IMR-90 (cell line): ENCODE data around the gene PRCD. TPM values are rescaled to one million over a fixed set of nuclear protein-coding genes. Genes with fewer than 3 reads are reported as not detected.
A peak's percentile ranks its signal among the peaks of the same experiment; 100 is the strongest.

Experiments used
- ATAC-seq: fragments of 200-7000 bp; cut with Tn5 transposase; 2 replicates; pipeline ENCODE4 v1.9.1; 2020; ENCODE audit warnings: low read depth, mild to moderate bottlenecking, moderate library complexity
- BruUV-seq: library from RNA; stranded (reverse); fragments of 400-500 nt; replicated peaks from 2 replicates; lab custom pipeline; 2021; lab: Mats Ljungman, UMichigan
- CTCF ChIA-PET: fragments of 300-600 bp; formaldehyde crosslinking; extraction: SDS; loops from one replicate; lab custom pipeline; 2021; ENCODE audit warnings: antibody characterized with exemption; lab: Yijun Ruan, JAX
- POLR2A ChIA-PET: fragments of 300-600 bp; sonication (Branson Sonifier 250); formaldehyde crosslinking; loops from one replicate; lab custom pipeline; 2022; ENCODE audit warnings: antibody characterized with exemption; ENCODE audit not compliant: unreplicated experiment; lab: Charles Lee
- DNase-seq: peaks from one replicate; pipeline ENCODE4 v3.0.0; 2013
- H2AFZ ChIP-seq: replicated peaks from 2 replicates; pipeline ENCODE3; 2013; ENCODE audit warnings: low read length, mild to moderate bottlenecking; ENCODE audit not compliant: poor library complexity
- H2AK5ac ChIP-seq: 2 replicates; pipeline ENCODE4 v1.6.1; 2013; ENCODE audit warnings: low read depth, low read length, inconsistent platforms
- H2AK9ac ChIP-seq: replicated peaks from 2 replicates; pipeline ENCODE3; 2013; ENCODE audit warnings: mild to moderate bottlenecking, low read depth, low read length, moderate library complexity; ENCODE audit not compliant: poor library complexity
- H2BK120ac ChIP-seq: 2 replicates; pipeline ENCODE4 v1.6.1; 2013; ENCODE audit warnings: low read depth, low read length, inconsistent platforms
- H2BK15ac ChIP-seq: 3 replicates; pipeline ENCODE4 v1.6.1; 2013; ENCODE audit warnings: low read depth, low read length, inconsistent platforms
- H2BK20ac ChIP-seq: 2 replicates; pipeline ENCODE4 v1.6.1; 2013; ENCODE audit warnings: low read depth, mild to moderate bottlenecking, inconsistent platforms, low read length, moderate library complexity
- H2BK5ac ChIP-seq: 2 replicates; pipeline ENCODE4 v1.6.1; 2013; ENCODE audit warnings: mild to moderate bottlenecking, low read depth, low read length, inconsistent platforms; ENCODE audit not compliant: poor library complexity, severe bottlenecking
- H3K14ac ChIP-seq: replicated peaks from 2 replicates; pipeline ENCODE4 v1.6.1; 2013; ENCODE audit warnings: low read depth, low read length, inconsistent platforms
- H3K18ac ChIP-seq: 2 replicates; pipeline ENCODE4 v1.6.1; 2013; ENCODE audit warnings: low read depth, low read length, control low read depth
- H3K23ac ChIP-seq: 2 replicates; pipeline ENCODE4 v1.6.1; 2013; ENCODE audit warnings: low read depth, low read length, inconsistent platforms
- H3K27ac ChIP-seq: 2 replicates; pipeline ENCODE4 v1.5.1; 2013; ENCODE audit warnings: mild to moderate bottlenecking, control low read depth, low read length; ENCODE audit not compliant: insufficient read depth
- H3K27me3 ChIP-seq: 2 replicates; pipeline ENCODE4 v1.6.1; 2013; ENCODE audit warnings: low read length; ENCODE audit not compliant: control insufficient read depth, insufficient read depth
- H3K36me3 ChIP-seq: 2 replicates; pipeline ENCODE4 v1.6.1; 2013; ENCODE audit warnings: low read length, mixed read lengths; ENCODE audit not compliant: control insufficient read depth, insufficient read depth
- H3K4ac ChIP-seq: 2 replicates; pipeline ENCODE4 v1.6.1; 2013; ENCODE audit warnings: low read depth, low read length, inconsistent platforms
- H3K4me1 ChIP-seq: 2 replicates; pipeline ENCODE4 v1.6.1; 2013; ENCODE audit warnings: low read length, mixed read lengths; ENCODE audit not compliant: control insufficient read depth, insufficient read depth
- H3K4me2 ChIP-seq: 2 replicates; pipeline ENCODE4 v1.6.1; 2013; ENCODE audit warnings: low read depth, mild to moderate bottlenecking, control low read depth, low read length, moderate library complexity
- H3K4me3 ChIP-seq: 2 replicates; pipeline ENCODE4 v1.5.1; 2013; ENCODE audit warnings: low read depth, mild to moderate bottlenecking, control low read depth, low read length, moderate library complexity; ENCODE audit not compliant: insufficient read depth
- H3K56ac ChIP-seq: 2 replicates; pipeline ENCODE4 v1.6.1; 2013; ENCODE audit warnings: low read length, inconsistent platforms; ENCODE audit not compliant: insufficient read depth; ENCODE audit errors: extremely low read depth
- H3K79me1 ChIP-seq, 2 experiments: 2 replicates each; pipeline ENCODE4 v1.6.1; 2013; ENCODE audit warnings: low read length in 2 of 2, inconsistent platforms in 1 of 2, low read depth in 1 of 2
- H3K9ac ChIP-seq: 2 replicates; pipeline ENCODE4 v1.6.1; 2013; ENCODE audit warnings: low read depth, low read length, control low read depth
- H3K9me1 ChIP-seq: 2 replicates; pipeline ENCODE4 v1.6.1; 2013; ENCODE audit warnings: low read length, inconsistent platforms; ENCODE audit not compliant: insufficient read depth
- H3K9me3 ChIP-seq: 2 replicates; pipeline ENCODE4 v1.6.1; 2013; ENCODE audit warnings: low read length; ENCODE audit not compliant: control insufficient read depth, insufficient read depth
- H4K20me1 ChIP-seq: 2 replicates; pipeline ENCODE4 v1.6.1; 2013; ENCODE audit warnings: low read length, inconsistent platforms; ENCODE audit not compliant: insufficient read depth
- H4K5ac ChIP-seq: 2 replicates; pipeline ENCODE4 v1.6.1; 2013; ENCODE audit warnings: mild to moderate bottlenecking, low read depth, low read length, control low read depth
- H4K8ac ChIP-seq, 2 experiments: 2 replicates each; pipeline ENCODE4 v1.6.1; 2013; ENCODE audit warnings: low read depth in 2 of 2, low read length in 2 of 2, control low read depth in 1 of 2, inconsistent platforms in 1 of 2
- H4K91ac ChIP-seq: 2 replicates; pipeline ENCODE4 v1.6.1; 2013; ENCODE audit warnings: low read depth, low read length, inconsistent platforms; ENCODE audit not compliant: insufficient read depth
- CHD1 ChIP-seq: IDR thresholded peaks from 2 replicates; pipeline ENCODE4 v1.6.1; 2012; ENCODE audit warnings: low read depth, low read length, improper control_type of control experiment
- ELK1 ChIP-seq: fragments of 150-350 bp; IDR thresholded peaks from 2 replicates; pipeline ENCODE4 v1.6.1; 2016; ENCODE audit warnings: low read depth, mild to moderate bottlenecking, low read length, moderate library complexity, borderline replicate concordance
- RFX5 ChIP-seq: IDR thresholded peaks from 2 replicates; pipeline ENCODE4 v1.8.0; 2012; ENCODE audit warnings: low read depth, mild to moderate bottlenecking, low read length, moderate library complexity
- WGBS, 2 experiments: methylation state at CpG; one replicate each; pipeline versions ENCODE4 v1.1.5 to v1.1.7; 2013; ENCODE audit warnings: missing lambda C conversion rate in 2 of 2; ENCODE audit not compliant: insufficient read length in 1 of 2; ENCODE audit errors: extremely low coverage in 2 of 2; 5-methylcytosine and 5-hydroxymethylcytosine counted together
- dilution Hi-C: fragments of 300-500 bp; cut with HindIII; formaldehyde crosslinking; loops from one replicate; pipeline ENCODE4 v1.14.3; 2018; ENCODE audit warnings: low sequenced_read_pairs; ENCODE audit not compliant: unreplicated experiment
- in situ Hi-C: fragments of 300-500 bp; cut with MboI; formaldehyde crosslinking; loops from 3 replicates; pipeline ENCODE4 v1.14.3; 2019; ENCODE audit warnings: low sequenced_read_pairs, inconsistent platforms, mixed read lengths
- intact Hi-C: fragments of 100-400 bp; cut with micrococcal nuclease; formaldehyde crosslinking; loops from 2 replicates; pipeline ENCODE4 v1.10.0; 2022
- polyA plus RNA-seq, 3 experiments: library from polyadenylated mRNA; depleted of rRNA; stranded (reverse); fragments of >200 nt; gene quantifications; 2 replicates each; pipeline ENCODE4 v1.2.3, GENCODE V29; 2012; ENCODE audit warnings: low replicate concordance in 1 of 3
- total RNA-seq: library from RNA; depleted of rRNA; stranded (reverse); fragments of >200 nt; gene quantifications from 2 replicates; pipeline ENCODE4 v1.2.3, GENCODE V29; 2012

Gene PRCD
- total and polyA plus RNA-seq, 2 of the 4 experiments (the other 2 are of a cell fraction), result 0.32 TPM; not detected in 1

DNA sequence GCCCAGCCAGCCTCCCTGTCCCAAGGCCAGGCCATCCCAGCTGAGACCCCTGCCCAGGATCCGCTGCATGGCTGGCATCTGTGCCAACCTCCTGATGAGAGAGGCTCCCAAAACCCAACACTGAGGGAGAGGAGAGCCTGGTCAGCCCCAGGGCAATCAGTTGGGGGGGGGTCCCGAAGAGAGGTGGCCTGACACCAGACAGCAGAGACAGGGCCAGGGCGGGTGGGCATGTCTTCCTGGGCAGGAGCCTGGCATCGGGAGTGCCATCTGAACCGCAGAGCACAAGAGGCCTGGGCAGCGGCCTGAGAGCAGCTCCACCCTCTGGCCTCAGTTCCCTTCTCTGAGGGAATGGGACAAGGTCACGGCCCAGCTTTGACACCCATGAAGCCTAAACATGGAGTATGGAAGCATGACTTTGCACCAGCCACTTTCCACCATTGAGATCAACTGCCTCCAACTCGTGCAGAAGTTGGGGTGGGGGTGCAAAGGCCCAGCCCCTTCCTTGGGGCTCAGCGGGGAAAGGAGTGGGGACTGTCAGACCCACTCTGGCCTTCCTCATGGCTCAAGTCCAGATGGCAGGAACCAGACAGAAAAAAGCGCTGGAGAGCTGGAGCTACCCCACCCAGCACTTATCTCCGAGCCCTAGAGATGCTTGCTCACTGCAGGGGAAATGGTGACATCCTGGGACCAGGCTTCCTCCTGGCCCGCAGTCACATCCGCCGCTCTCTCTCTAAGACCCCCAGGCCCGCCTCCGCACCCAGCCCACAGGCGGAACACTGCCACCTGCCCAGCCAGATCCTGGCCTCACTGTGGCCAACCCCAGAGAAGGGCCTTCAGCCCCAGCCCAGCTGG lies 48.3 kb upstream of the PRCD start:
- TF ChIP-seq ELK1, result no peak
- no peak for TF ChIP-seq RFX5
- TF ChIP-seq CHD1, result no peak
- no peaks in the 10 kb centered on the region for H4K20me1 ChIP-seq
- dilution Hi-C loops, result no loop called here
- no peak overlapping the region for H3K4ac ChIP-seq
- H3K27me3 ChIP-seq, result no peaks in the 10 kb centered on the region
- H3K9me1 ChIP-seq, result no peaks in the 10 kb centered on the region; the same call in 1 of the 2 replicates
- no peak overlapping the region for H3K18ac ChIP-seq
- no peak overlapping the region for H3K9ac ChIP-seq
- no peak overlapping the region for H2BK15ac ChIP-seq
- in situ Hi-C loops, result no loop called here
- H3K79me1 ChIP-seq, result peaks cover 0 to 5% of the 10 kb centered on the region in 2 experiments; a peak in 2 of 4 replicates
- WGBS, 2 experiments, result 82% methylated on average over 6 of the region's 17 CpGs; no CpG with 5 or more reads in 1 of the 2 experiments
- H2AFZ ChIP-seq, result no peak overlapping the region
- H3K4me2 ChIP-seq, result no peak overlapping the region
- no peak overlapping the region for H4K8ac ChIP-seq
- H2AK5ac ChIP-seq, result peak overlapping the region; percentile 20; the same call in 1 of the 2 replicates
- H3K23ac ChIP-seq, result no peak overlapping the region
- ATAC-seq, result no peak
- intact Hi-C loops, result no loop called here
- H3K36me3 ChIP-seq, result no peaks in the 10 kb centered on the region
- no peak overlapping the region for H2BK20ac ChIP-seq
- ChIA-PET CTCF (no interaction called here), POLR2A (no interaction called here)
- H3K9me3 ChIP-seq, result no peaks in the 10 kb centered on the region
- no peak for DNase-seq
- no peak overlapping the region; the same call in 1 of the 2 replicates for H4K91ac ChIP-seq
- H4K5ac ChIP-seq, result no peak overlapping the region
- BruUV-seq, result no TSS peak
- H2AK9ac ChIP-seq, result peak overlapping the region; percentile 71
- H3K4me3 ChIP-seq, result no peak overlapping the region
- no peak overlapping the region for H3K56ac ChIP-seq
- H3K27ac ChIP-seq, result no peak overlapping the region
- H3K4me1 ChIP-seq, result peaks cover 15% of the 10 kb centered on the region
- H2BK5ac ChIP-seq, result no peak overlapping the region
- H2BK120ac ChIP-seq, result no peak overlapping the region
- no peak overlapping the region for H3K14ac ChIP-seq
